OCI-LY3 (cell line): ENCODE measurements around the gene LILRA2.

ENCODE experiments used
- EZH2phosphoT487 ChIP-seq: fragments of 200-600 bp; shearing (Covaris generic); IDR thresholded peaks from 2 replicates; pipeline ENCODE4 v1.6.1; 2018; ENCODE audit warnings: antibody characterized with exemption, mixed run types, low read depth
- TF ChIP-seq, protein P1 (sequence below): fragments of 200-600, 300-600 bp; sonication (generic); IDR thresholded peaks from 2 replicates; pipeline ENCODE4 v1.5.1; 2014; ENCODE audit warnings: antibody characterized with exemption, low read length, low read depth

GRCh38 chr19:54536956-54537355, 36.6 kb upstream of the LILRA2 start:
- TF ChIP-seq, protein P1, sequence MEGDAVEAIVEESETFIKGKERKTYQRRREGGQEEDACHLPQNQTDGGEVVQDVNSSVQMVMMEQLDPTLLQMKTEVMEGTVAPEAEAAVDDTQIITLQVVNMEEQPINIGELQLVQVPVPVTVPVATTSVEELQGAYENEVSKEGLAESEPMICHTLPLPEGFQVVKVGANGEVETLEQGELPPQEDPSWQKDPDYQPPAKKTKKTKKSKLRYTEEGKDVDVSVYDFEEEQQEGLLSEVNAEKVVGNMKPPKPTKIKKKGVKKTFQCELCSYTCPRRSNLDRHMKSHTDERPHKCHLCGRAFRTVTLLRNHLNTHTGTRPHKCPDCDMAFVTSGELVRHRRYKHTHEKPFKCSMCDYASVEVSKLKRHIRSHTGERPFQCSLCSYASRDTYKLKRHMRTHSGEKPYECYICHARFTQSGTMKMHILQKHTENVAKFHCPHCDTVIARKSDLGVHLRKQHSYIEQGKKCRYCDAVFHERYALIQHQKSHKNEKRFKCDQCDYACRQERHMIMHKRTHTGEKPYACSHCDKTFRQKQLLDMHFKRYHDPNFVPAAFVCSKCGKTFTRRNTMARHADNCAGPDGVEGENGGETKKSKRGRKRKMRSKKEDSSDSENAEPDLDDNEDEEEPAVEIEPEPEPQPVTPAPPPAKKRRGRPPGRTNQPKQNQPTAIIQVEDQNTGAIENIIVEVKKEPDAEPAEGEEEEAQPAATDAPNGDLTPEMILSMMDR = no peak
- TF ChIP-seq EZH2phosphoT487 = no peak
